ENCODE results near the gene SFXN5. TPM values are rescaled to one million over a fixed set of nuclear protein-coding genes. Genes with fewer than 3 reads are reported as not detected.

Gene SFXN5
- total RNA-seq, 1 donor from 2014 or later, result 8.1 TPM

DNA sequence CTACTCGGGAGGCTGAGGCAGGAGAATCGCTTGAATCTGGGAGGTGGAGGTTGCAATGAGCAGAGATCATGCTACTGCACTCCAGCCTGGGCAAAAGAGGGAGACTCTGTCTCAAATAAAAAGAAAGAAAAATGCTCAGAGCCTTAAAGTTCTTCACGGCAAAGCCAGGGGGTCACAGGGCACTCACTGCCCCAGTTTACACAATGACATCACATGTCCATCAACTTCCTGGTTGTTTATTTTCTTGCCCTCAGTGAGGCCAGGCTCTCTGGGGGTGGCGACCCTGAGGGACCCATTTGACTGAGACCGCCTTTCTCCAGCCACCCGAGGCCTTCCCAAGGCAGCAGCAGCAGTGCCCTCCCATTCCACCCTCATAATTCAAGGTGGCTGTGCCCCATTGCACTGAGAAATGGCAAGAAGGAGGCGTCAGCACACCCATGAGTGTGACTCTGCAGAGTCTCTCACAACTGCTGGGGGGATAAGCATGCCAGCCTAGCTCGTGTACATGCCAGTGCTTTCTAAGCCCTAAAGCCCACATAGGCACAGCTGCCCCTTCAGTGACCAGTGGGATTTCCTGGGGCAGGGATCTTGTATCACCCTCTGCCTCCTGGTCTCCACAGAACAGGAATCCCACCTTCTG, 50.0 kb downstream of the SFXN5 start:
- DNase-seq (ENCODE audit: low read depth in 2 of 2), result no peak

DNA sequence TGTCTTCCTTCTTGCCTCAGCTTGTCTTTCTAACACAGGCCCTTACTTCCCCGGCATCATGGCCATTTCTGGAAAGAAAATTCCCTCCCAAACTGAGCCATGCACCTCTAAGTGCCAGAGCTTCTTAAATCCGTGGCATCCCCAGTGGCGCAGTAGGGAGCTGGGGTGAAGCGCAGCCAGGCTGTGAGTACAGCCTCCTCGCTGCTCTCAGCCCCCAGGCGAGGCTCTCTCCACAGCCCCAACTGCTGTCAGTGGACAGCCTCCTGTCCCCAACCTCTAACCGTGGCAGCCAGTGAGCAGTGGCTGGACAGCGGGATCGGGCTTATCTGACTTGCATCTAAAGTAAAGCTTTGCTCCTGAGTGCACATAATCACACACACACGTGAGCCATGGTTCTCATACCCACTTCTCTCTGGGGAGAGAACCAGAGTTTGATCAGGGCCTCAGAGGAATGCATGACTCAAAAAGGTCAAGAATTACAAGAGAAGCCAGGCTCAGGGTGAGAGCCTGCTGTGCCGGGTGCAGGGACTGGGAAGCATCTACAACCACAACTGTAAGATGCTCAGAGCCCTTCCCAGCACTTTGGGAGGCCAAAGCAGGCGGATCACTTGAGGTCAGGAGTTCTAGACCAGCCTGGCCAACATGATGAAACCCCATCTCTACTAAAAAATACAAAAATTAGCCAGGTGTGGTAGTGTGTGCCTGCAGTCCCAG, 50.7 kb downstream of the SFXN5 start:
- DNase-seq (ENCODE audit: low read depth in 2 of 2), result peak in 1 of 2 donors; percentile 21

DNA sequence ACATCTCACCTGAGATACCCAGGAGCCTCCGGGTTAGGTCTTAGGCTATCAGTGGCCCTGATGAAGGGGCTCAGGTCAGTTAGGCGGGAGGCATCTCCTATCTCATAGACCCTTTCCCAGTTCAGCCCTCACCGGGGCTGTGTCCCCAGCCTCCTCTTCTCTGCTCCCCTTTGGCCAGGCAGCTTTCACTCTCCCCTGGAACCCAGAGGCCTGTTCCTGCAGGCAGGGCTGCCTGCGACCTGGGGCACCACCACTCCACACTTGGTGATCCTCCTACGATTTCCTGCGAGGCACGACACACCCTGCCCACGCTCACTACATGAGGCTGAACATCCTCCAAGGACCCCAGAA, 51.2 kb downstream of the SFXN5 start:
- DNase-seq (ENCODE audit: low read depth in 2 of 2), result no peak

- DNase-seq (ENCODE audit: low read depth in 2 of 2), result no peak
Measured at GRCh38 chr2:73018188-73018825, 53.2 kb downstream of the SFXN5 start.

- DNase-seq (ENCODE audit: low read depth in 2 of 2), result peak; percentile 87 to 89
Measured at GRCh38 chr2:73013936-73014335, 57.6 kb downstream of the SFXN5 start.

- DNase-seq (ENCODE audit: low read depth in 2 of 2), result no peak
Measured at GRCh38 chr2:73009177-73009839, 62.2 kb downstream of the SFXN5 start.

DNA sequence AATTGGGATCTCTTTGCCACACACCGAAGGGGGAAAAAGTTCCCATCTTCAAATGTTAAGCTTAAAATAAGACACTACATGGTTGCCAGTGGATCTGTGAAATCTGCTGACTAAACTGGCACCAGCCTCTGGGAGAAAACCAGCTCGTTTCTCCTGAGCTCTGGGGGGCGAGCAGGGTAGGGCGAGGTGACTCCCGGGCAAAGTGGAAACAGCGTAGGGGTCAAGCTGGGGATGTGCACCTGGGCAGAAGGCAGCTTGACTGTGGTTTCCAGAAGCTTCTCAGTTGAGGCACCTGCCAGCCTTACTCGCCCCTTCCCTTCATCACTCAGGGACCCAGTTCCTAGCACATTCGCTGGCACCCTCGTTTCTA, 62.8 kb downstream of the SFXN5 start:
- no peak for DNase-seq (ENCODE audit: low read depth in 2 of 2)

DNA sequence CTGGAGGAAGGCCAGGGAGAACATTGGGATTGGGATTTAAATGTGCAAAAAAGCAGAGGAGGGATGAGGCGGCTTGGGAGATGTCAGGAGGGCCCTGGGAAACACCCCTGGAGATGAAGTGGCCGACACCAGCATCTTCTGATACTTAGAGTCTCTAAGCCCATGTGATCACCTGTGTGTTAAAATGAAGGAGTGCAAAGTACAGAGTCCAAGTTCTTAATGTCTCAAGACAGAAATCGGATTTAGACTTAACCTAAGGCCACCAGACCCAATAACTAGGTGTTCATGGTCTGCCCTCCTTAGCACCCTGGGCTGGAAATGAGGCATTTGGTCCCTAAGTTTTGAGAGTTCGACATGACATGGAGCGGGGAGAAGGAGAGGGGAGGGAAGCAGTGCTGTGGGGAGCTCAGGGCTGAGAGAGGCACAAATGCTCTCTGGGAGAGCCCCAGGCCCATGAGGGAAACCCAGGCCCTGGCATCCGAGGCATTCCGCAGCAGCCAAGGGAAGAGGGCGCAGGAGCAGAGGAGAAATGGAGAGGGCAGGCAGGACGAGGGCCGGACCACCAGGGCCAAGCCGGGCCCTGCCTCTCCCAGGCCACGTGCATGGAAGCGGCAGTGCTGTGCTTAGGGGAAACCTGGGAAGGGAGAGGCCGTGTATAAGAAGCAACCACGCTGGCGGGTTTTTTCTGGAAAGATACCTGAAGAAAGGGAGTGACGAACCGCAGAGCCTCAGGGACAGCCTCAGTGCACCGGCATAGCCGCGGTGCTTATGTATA, 63.3 kb downstream of the SFXN5 start:
- DNase-seq (ENCODE audit: low read depth in 2 of 2), result no peak

DNA sequence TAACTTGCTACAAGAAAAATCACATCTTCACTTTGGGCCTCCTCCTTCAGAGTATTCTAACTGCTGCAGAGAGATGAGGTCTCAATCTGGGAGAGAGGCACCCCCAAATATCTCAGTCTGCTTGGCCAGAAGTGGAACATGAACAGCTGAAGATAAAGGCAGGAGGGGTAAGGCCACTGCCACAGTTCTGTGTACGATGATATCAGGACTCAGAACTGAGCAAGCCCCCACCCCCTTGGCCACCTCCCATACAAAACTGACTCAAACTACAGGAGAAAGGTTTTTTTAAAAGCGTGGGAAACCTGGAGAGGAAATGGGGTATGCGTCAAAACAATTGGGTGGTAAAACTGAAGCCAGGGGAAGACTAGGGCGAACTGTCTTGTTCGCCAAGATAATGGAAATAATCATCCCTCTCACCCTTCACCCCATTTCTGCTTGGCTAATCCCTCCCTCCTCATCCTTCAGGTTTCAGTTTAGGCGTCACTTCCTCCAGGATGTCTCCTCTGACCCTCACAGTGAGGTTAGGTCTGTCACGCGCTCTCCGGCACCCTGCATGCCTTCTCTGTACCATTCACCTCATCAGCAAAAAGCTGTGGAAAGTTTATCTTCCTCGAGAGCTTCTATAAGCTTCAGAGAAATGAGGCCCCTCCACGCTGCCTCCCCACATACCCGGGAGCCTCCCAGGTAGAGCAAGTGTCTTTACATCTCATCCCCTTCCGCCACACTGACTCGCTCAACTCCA, 64.4 kb downstream of the SFXN5 start:
- peak; percentile 87 to 96 for DNase-seq (ENCODE audit: low read depth in 2 of 2)

DNA sequence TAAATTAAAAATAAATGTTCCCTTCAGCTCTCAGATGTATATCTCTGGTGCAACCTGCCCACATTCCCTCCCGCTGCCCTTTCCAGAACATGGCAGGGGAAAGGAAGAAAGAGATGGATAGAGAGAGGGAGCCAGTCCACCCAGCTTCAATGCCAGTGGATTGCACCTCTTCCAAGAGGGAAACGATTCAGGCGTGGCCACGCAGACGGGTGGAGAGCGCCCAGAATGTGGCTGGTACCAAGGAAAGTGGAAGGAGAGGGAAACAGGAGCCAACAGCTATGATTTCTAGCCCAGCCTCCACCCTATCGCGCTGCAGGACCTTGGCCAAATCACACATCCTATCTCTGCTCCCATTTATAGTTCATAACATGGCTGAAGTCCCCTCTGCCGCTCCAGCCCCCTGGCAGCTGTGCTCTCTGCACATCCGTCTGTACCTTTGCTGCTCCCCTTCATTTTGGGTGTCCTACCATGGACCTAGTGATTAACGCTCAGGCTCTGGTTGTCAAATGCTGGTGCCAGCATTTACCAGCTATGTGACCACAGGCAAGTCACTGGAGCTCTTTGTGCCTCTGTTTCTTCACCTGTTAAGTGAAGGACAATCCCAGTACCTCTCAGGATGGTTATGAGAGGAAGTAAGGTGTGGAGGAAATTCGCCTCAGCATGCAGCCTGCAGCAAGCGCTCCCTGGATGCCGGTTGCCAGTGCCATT, 66.5 kb downstream of the SFXN5 start:
- no peak for DNase-seq (ENCODE audit: low read depth in 2 of 2)

DNA sequence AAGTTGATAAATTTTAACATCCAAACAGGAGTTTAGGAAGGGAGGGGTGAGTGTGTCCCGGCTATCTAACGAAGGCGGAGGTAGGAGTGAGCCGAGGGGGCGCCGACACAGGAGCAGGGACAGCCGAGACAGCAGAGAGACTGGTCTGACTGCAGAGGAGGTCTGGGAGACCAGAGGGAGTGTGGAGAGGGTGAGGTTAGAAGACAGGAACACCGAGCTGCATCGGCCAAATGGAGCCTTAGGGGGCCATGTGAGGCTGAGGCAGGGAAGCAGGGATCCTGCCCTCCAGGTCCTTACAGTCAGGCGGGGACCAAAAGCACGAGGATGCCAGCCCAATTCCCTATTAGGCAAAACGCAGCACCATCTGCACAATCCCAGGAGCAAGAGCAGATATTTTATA, 67.0 kb downstream of the SFXN5 start:
- DNase-seq (ENCODE audit: low read depth in 2 of 2), result no peak

- DNase-seq (ENCODE audit: low read depth in 2 of 2), result no peak
Measured at GRCh38 chr2:73003027-73003426, 68.5 kb downstream of the SFXN5 start.

GRCh38 chr2:73000808-73001570, 70.5 kb downstream of the SFXN5 start:
- DNase-seq (ENCODE audit: low read depth in 2 of 2), result no peak

DNA sequence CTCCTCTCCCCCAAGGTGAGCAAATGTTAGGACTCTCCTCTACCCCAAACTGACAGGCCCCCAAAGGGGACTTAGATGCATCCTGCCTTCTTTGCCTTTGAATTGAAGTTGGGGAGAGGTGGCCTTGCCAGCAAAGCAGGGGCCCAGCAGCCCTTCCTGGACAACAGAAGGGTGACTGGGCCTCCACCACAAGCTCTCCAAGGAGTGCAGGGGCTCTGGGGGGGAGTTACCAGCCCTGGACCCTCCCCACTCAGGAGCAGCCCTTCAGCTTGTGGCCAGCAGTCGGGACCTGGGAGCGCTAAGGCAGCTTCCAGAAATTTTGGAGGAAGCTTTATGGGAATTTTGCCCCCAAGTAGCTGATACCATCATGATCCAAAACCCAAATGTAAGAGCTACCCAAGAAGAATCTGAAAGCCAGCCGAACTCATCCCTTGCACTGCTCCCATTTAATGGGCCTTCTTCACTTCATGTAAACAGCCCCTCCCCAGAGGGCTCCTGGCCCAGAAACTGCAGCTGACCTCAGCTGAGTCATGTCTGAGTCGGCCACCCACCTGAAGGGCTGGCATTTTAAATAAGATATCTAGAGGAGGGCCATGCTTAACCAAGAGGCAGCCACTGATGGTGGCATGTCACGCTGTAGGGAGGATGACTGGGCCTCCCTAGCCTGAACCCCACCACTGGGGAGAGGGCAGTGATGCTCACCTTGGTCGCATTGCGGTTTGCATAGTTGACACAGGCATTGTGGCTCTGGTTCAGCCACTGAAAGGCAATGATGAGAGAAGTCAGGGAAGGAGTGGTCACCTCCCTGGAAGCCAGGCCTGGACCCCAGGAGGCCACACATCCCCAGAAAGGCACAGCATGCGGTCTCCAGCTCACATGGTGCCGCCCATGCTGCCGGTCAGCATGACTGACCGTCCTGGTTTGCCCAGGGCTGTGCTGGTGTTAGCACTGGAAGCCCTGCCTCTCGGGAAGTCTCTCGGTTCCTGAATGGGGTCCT, 71.5 kb downstream of the SFXN5 start:
- DNase-seq (ENCODE audit: low read depth in 2 of 2), result peak in 1 of 2 donors; percentile 35

GRCh38 chr2:72998724-72999123, 72.8 kb downstream of the SFXN5 start:
- no peak for DNase-seq (ENCODE audit: low read depth in 2 of 2)

DNA sequence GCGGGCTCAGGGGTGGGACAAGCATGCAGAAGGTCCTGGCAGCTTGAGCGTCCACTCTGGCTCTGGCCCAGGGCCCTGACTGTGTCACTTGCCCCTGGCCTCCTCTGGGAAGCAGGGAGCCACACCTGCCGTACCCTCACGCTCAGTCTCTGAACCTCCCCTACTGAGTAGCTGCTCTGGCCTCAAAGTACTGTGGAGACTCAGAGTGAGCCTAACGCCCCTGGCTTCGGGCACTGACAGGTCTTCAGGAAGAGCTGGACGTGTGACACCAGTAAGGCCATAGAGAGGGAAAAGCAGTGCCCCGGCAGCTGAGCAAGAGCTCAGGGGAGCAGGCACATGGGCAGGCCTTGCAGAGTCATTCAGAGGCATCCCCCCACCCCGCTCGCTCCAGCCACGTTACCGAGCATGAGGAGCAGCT, 73.3 kb downstream of the SFXN5 start:
- DNase-seq (ENCODE audit: low read depth in 2 of 2), result no peak

DNA sequence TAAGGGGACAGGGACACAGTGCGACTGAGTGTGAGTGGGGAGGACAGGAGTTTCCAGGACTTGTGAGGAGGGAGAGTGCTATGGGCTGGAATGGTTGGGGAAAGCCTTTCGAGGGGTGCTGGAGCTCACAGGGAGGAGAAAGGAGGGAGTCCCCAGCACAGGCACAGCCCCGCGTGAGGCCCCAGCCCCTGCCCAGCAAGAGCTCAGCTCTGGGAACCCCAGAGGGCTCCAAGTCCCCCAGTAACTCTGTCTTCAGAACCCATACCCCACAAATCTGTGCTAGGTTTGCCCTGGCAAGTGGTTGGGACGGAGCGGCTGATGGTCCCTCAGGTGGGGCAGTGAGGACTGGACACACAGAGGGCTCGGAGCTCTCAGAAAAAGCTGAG, 75.4 kb downstream of the SFXN5 start:
- DNase-seq (ENCODE audit: low read depth in 2 of 2), result no peak

DNA sequence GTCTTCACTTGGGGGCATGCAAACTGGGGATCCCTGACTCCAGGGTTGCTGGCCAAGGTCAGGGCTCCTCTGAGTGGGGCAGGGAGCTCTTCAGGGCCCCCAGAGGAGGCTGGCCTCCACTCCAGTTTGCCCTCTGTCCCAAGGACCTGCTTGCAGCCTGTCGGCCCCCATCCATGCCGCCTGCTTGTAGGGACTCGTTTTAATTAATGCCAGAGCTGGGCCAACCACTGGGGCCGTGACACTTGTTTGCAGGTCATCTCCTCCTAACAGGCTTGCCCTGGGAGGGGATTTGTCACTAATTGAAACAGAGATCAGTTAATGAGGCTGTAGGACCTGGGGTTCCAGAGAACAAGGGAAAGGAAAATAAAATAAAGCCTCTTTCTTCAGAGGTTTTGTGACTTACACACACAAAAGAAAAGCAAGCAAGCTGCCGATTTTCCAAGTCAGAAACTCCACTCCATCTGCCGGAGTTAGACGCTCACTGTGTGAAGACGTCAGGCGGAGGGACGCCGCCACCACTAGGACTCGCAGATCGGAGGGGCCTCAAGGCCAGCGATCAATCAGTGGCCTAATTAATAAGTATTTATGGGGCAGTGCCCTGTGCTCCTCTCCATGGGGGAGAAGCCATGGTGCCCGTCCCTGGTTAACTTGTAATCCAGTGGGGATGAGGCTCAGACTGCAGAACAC, 75.9 kb downstream of the SFXN5 start:
- DNase-seq (ENCODE audit: low read depth in 2 of 2), result no peak
